SKM-1 (cell line): Measurements from ENCODE around the gene CCDC87.
"Not testable (repeated sequence)": the region's sequence is repeated elsewhere in the genome, so short reads cannot be mapped to it uniquely, and the experiment has no call there.

Source experiments
- DNase-seq: peaks from one replicate; lab custom pipeline; 2025; ENCODE audit not compliant: unreplicated experiment; lab: John Stamatoyannopoulos, UW

The CCDC87 gene

GRCh38 chr11:66617155-66617834 is 24.4 kb upstream of the CCDC87 start:
- DNase-seq: peak; percentile 61

DNA sequence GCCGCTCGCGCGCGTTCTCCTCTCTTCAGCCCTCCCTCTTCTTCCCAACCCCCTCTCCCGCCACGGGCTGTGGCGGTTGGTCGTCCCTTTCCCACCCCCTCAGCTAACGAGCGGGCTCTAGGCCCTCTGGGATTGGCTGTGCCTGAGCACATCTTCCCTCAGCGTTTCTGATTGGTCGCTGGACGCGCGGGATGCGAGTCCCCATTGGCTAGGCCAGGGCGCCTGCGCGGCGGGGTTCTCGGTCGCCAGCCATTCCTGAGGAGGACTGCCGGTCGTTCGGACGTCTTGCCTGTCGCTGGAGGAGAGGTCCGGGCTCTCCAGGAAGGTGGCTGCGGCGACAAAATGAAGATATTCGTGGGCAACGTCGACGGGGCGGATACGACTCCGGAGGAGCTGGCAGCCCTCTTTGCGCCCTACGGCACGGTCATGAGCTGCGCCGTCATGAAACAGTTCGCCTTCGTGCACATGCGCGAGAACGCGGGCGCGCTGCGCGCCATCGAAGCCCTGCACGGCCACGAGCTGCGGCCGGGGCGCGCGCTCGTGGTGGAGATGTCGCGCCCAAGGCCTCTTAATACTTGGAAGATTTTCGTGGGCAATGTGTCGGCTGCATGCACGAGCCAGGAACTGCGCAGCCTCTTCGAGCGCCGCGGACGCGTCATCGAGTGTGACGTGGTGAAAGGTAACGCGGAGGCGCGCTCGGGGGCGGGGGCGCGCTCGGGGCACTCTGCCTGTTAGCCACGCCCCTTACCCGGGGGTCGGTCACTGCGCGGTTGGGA is 23.7 kb upstream of the CCDC87 start, which contains the start of gene RBM14:
RBM14 (plus strand) TSS at position 252 of the 776 bp plus-strand sequence; CDS start at position 343, 91 bp downstream.
- peak; percentile 95 for DNase-seq

DNA sequence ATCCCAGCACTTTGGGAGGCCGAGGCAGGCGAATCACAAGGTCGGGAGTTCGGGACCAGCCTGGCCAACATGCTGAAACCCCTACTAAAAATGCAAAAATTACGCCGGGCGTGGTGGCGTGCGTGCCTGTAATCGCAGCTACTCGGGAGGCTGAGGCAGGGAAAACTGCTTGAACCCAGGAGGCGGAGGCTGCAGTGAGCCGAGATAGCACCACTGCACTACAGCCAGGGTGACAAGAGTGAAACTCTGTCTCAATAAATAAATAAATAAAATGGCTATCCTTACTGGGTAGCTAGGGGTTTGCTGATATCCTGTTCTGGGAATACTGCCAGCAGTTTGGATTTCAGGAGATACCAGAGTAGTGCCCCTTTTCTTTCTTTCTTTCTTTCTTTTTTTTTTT is 21.2 kb upstream of the CCDC87 start:
- no peak for DNase-seq

DNA sequence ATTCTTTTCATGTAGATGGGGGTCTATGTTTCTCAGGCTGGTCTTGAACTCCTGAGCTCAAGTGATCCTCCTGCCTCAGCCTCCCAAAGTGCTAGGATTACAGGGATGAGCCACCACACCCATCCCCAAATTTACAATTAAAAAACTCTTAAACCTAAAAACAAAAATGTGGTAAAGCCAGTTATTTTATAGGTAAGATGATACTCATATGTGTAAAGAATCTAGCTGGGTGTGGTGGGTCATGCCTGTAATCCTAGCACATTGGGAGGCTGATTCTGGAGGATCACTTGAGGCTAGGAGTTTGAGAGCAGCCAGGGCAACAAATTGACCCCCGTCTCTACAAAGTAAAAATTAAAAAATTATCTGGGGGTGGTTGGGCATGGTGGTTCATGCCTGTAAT is 19.6 kb upstream of the CCDC87 start:
- no peak for DNase-seq

- DNase-seq: no peak
Observed at GRCh38 chr11:66609721-66610617, 17.1 kb upstream of the CCDC87 start.

DNA sequence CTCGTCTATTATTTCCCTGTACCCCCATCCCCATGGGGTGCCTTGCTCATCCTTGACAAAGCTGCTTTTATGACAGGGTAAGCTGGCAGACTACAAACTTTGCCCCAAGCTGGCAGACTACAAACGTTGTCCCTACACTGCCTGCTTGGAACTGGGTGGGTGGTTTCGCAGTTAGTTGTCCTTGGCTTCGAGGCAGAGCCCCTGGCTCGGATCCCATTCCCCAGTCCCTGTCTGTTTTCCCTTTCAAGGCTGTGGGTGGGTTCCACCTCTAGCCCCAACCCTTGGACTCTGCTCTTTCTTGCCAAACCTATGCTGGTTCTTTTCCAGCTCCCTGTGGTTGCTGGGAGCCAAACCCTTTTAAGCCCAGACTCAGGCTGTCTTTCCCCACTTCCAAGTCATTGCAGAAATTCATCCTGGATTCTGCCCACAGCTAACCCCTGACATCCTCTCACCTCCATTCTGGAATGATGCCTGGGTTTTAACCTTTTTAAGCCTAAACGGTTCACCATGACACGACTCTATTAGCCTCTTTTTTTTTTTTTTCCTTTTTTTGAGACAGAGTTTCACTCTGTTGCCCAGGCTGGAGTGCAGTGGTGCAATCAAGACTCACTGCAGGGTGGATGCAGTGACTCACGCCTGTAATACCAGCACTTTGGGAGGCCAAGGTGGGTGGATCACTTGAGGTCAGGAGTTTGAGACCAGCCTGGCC is 14.4 kb upstream of the CCDC87 start:
- DNase-seq: no peak

- DNase-seq: not testable (repeated sequence)
Observed at GRCh38 chr11:66606608-66607007, 13.7 kb upstream of the CCDC87 start.

DNA sequence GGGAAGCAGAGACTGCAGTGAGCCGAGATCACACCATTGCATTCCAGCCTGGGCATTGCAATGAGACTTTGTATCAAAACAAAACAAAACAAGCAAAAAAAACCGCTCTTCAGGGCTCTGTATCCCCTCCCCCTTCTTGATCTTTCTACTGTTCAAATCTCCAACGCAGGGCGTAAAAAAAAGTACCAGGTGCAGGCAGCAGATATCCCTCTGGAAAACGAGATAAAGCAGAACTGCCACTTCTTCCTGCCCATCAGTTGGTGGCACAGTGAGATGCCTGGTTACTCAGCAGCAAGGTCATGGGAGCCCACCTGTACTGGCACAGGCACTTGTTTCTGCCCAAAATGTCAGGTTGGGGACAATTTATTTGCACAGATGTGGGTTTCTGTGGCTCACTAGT is 11.3 kb upstream of the CCDC87 start:
- no peak for DNase-seq

DNA sequence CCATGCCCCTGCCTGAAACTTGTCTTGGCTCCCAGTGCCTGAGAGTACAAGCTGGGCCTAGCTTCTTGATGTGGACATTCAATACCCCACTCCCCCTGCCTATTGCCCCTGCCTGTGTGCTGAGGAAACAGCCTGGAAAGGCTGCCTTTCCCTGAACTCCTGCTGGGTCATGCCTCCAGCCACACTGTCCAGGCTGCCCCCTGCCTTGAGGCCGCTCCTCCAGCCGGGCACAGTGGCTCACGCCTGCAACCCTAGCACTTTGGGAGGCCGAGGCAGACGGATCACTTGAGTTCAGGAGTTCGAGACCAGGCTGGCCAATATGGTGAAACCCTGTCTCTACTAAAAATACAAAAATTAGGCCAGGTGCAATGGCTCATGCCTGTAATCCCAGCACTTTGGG is 10.2 kb upstream of the CCDC87 start:
- DNase-seq: no peak

GRCh38 chr11:66600631-66601233 is 7.9 kb upstream of the CCDC87 start:
- no peak for DNase-seq

DNA sequence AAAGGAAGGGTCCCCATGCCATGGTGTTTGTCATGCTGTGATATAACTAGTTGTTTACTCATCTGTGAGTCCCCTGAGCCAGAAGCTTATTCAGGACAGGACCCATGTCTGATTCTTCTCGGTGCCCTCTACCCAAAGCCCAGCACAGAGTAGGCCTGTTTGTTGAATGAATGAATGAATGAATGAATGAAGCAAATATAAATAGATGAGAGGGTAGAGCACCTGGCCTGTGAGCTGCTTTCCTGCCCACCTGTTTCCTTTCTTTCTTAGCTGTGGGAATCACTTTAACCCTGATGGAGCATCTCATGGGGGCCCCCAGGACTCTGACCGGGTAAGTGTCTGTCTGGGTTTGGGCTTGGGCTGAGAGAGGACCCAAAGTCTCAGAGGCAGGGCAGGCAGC is 7.4 kb upstream of the CCDC87 start:
- DNase-seq: no peak

DNA sequence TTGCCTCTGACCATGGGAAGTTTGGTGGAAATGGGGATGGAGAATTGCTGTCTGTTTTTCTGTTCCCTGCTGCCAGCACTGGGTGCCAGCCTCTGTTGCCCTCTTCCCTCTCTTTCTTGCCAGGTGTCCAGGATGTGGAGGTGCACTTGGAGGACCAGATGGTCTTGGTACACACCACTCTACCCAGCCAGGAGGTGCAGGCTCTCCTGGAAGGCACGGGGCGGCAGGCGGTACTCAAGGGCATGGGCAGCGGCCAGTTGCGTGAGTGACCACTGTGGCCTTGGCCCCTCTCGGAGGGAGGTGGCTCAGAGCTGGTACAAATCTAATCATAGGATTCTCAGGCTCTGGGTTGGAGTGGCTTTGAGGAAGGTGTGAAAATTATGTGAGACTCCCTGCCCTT is 6.1 kb upstream of the CCDC87 start:
- DNase-seq: no peak

- no peak for DNase-seq
Observed at GRCh38 chr11:66595245-66595904, 2.5 kb upstream of the CCDC87 start.

- no peak for DNase-seq
Observed at GRCh38 chr11:66593650-66594049, 787 bp upstream of the CCDC87 start.

GRCh38 chr11:66593303-66593635 is 406 bp upstream of the CCDC87 start:
- no peak for DNase-seq

DNA sequence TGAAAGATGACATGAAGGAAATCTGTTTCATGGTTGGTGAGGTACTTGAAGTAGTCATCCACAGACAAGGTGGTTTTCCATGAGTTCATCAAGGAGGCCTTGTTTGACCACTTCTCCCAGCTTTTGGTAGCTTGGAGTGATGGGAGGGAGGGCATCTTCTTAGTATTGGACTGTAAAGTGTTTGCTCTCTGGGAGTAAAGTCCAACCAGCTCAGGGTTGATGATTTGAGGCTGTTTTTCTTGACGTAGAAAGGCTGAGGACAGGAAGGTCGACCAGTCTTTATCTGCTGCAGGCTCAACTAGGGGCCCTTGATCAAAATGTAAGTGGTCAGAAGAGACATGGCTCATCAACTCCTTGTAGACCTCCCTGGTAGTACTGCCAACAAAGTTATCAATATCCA is 1.7 kb downstream of the CCDC87 start:
- DNase-seq: no peak

GRCh38 chr11:66589996-66590675 is 2.7 kb downstream of the CCDC87 start:
- DNase-seq: no peak

DNA sequence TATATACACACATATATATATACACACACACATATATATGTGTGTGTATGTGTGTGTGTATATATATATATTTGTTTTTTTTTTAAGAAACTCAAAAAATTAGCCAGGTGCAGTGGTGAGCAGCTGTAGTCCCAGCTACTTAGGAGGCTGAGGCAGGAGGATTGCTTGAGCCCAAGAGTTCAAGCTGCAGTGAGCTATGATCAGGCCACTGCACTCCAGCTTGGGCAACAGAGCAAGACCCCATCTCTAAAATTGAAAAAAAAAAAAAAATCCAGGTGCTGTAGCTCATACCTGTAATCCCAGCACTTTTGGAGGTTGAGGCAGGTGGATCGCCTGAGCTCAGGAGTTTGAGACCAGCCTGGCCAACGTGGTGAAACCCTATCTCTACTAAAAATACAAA is 3.5 kb downstream of the CCDC87 start:
- DNase-seq: not testable (repeated sequence)

GRCh38 chr11:66586136-66586535 is 6.7 kb downstream of the CCDC87 start:
- DNase-seq: no peak
